GM20000 (cell line): Measurements from ENCODE around the gene NAV2.

Source experiments
- DNase-seq: peaks from one replicate; pipeline ENCODE4 v3.0.0; 2012; ENCODE audit warnings: low spot score
- CTCF ChIP-seq: IDR thresholded peaks from 2 replicates; pipeline ENCODE4 v1.5.1; 2012; ENCODE audit warnings: mild to moderate bottlenecking, control low read depth; ENCODE audit errors: extremely low read depth, missing control alignments

The NAV2 gene

GRCh38 chr11:20010156-20010850 is 297.7 kb downstream of the NAV2 start:
- no peak for TF ChIP-seq CTCF
- no peak for DNase-seq

- TF ChIP-seq CTCF: no peak
- no peak for DNase-seq
Observed at GRCh38 chr11:20010851-20011225, 298.2 kb downstream of the NAV2 start.

GRCh38 chr11:20011307-20011951 is 298.8 kb downstream of the NAV2 start:
- no peak for TF ChIP-seq CTCF
- no peak for DNase-seq

GRCh38 chr11:20013346-20014066 is 300.9 kb downstream of the NAV2 start:
- TF ChIP-seq CTCF: no peak
- DNase-seq: no peak

- no peak for TF ChIP-seq CTCF
- no peak for DNase-seq
Observed at GRCh38 chr11:20014067-20014402, 301.4 kb downstream of the NAV2 start.

- DNase-seq: no peak
Observed at GRCh38 chr11:20015101-20015500, 302.5 kb downstream of the NAV2 start.

More at GRCh38 chr11:20015101-20015500, 302.5 kb downstream of the NAV2 start:
- TF ChIP-seq CTCF: no peak
